GM12891 (cell line): ENCODE results near the gene ARPP21.

Experiments
- DNase-seq: peaks from one replicate; pipeline ENCODE4 v3.0.0; 2011; ENCODE audit warnings: low spot score; ENCODE audit not compliant: insufficient read length
- FAIRE-seq: peaks from 2 replicates; lab custom pipeline; 2011; peaks lifted over from hg19 to GRCh38; lab: Jason Lieb, UNC
- PAX5 ChIP-seq: IDR thresholded peaks from 2 replicates; pipeline ENCODE4 v1.6.1; 2011; ENCODE audit warnings: low read length, moderate library complexity, mild to moderate bottlenecking; ENCODE audit not compliant: insufficient read depth, severe bottlenecking
- POLR2A ChIP-seq: IDR thresholded peaks from 2 replicates; pipeline ENCODE4 v1.6.1; 2011; ENCODE audit warnings: low read depth, low read length, control low read depth
- POLR2AphosphoS5 ChIP-seq: IDR thresholded peaks from 2 replicates; pipeline ENCODE4 v1.6.1; 2011; ENCODE audit warnings: low read depth, low read length, control low read depth
- POU2F2 ChIP-seq: IDR thresholded peaks from 2 replicates; pipeline ENCODE4 v1.6.1; 2011; ENCODE audit warnings: low read depth, mild to moderate bottlenecking, control low read depth, low read length, moderate library complexity
- SPI1 ChIP-seq: IDR thresholded peaks from 2 replicates; pipeline ENCODE4 v1.6.1; 2011; ENCODE audit warnings: low read depth, low read length, control low read depth
- TAF1 ChIP-seq: IDR thresholded peaks from 2 replicates; pipeline ENCODE4 v1.6.1; 2011; ENCODE audit warnings: low read depth, low read length, control low read depth

The ARPP21 gene

DNA sequence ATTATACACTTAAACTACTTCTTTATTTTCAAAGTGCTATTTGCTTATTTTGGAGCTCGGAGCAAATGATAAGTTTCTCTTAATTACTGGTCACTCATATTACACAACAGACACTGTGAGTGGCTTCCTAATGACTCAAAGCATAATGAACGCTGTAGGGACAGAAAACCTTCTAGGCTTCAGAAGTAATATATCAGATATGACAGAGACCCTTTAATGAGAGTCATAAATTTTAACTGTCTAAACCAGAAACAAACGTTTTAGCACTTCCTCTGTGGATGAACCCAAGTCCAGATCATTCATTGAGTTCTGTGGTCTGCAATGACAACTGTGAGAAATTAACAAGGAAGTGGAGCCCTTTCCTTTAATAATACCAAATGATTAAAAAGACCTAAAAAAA is 66.6 kb downstream of the ARPP21 start:
- DNase-seq, result no peak
- no peak for FAIRE-seq
- TF ChIP-seq POLR2A (no peak), POLR2AphosphoS5 (no peak), SPI1 (no peak), PAX5 (no peak), TAF1 (no peak), POU2F2 (no peak)

DNA sequence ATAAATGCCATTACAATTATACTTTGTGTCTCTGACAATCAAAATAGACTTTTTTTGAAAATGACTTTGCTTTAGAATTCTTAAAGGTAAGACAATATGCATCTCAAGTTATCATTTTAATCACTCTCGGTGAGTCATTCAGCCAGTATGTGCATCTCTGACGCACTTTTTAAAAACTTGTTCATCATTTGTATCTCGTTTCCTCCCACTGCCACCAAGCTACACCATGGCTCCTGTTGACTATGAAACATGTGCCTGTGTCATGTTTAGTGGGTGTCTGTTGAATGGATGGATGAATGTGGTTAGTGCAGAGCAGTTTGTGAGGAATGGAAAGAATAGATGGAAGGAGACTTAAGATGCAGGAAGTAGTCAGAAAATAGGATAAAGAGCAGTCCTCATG is 68.6 kb downstream of the ARPP21 start:
- no peak for TF ChIP-seq POU2F2
- no peak for TF ChIP-seq SPI1
- TF ChIP-seq TAF1, result no peak
- no peak for TF ChIP-seq POLR2AphosphoS5
- no peak for TF ChIP-seq PAX5
- no peak for TF ChIP-seq POLR2A
- DNase-seq (no peak), FAIRE-seq (no peak)

DNA sequence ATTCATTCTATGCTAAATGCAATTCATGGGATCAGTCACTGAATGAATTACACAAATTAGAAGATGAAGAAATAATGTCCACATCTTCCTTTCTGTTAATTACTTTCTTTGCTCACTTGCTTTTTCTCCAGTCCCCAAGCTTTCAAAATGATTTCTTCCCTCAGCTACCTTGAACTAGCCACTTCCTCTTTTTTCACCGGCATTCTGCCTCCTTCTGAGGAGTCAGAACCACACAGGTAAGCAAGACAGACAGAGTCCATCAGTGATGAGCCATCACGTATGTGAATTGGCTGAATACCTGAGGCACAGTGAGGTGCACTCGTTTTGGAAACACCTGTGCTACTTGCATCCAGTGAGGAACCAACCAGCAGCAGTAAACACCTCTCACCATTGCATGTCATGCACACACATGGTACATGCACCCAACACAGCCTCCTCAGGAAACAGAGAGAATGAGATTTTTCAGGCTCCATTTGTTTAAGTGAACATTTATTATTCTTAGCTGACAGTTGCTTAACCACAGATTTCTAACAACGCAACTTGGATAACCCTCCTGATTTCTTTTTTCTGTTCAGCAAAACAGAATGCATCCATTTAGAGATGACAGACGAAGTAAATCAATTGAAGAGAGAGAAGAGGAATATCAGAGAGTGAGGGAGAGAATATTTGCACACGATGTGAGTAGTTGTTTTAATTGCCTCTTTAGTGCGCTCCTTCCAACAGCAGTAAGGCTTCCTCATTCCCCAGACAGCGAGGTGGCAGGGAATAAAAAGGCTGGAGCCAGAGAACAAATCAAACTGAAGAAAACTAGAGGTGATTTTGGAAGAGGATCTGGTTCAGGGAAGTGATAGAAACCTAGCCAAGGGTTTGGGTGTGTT is 69.3 kb downstream of the ARPP21 start:
- DNase-seq (no peak), FAIRE-seq (no peak)

DNA sequence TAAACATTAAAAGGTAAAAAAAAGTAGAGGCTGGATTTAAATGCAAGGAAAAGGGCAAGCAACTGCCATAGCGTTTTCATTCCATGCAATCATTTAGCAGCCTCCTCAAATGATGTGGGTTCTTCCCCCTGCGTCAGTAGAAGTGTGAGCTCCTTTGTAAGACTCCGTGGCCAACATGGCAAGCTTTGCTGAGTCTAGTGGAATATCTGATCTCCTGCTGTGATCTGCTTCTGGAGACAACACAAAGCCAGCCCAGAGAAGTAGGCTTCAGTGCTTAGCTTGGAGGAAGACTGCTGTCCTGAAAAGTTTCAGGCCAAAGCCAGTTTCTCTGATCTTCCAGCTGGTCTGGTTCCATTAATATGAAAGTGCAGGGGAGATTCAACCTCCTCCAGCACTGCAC is 70.4 kb downstream of the ARPP21 start:
- TF ChIP-seq POLR2A, result no peak
- no peak for TF ChIP-seq POU2F2
- no peak for TF ChIP-seq TAF1

More for the DNA sequence above, 69.3 kb downstream of the ARPP21 start:
- TF ChIP-seq POU2F2 (no peak), SPI1 (peak; percentile 91), POLR2A (no peak), PAX5 (no peak)

DNA sequence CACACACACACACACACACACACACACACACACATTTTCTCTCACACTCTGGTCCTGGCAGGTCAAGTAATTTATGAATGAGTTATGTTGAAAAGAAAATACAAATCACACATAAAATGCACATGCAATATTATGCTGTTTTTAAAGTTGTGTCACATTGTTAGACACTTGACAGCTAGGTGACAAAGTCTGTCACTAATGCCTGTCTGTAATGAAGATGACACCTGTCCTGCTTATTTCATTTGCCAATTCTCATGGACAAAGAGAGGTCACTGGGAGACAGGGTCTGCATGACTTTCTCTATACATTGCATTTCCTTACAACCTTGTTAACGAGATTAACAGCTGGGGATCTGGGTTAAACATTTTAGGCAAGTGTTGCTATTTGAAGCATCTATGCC is 71.2 kb downstream of the ARPP21 start:
- no peak for FAIRE-seq

More for the DNA sequence above, 70.4 kb downstream of the ARPP21 start:
- DNase-seq (no peak), FAIRE-seq (no peak)

DNA sequence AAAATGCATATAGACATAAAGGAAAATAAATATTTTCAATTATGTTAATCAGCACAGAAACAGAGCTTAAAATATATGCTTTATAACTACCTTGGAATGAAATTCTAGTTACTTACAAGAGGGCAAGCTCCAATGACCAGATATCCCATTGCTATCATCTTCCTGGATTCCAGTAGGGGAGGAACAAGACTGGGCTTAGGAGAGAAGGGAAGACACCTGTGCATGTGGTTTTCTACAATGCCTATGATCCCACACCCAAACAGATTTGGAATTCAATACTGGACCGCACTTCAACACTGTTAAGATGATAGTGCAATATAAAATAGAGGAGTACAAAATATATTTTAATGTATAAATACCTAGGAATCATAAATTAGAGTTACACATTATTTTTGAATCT is 79.6 kb downstream of the ARPP21 start:
- no peak for TF ChIP-seq PAX5
- no peak for TF ChIP-seq POU2F2
- no peak for TF ChIP-seq TAF1
- TF ChIP-seq POLR2AphosphoS5, result no peak
- TF ChIP-seq SPI1, result no peak
- TF ChIP-seq POLR2A, result no peak
- no peak for FAIRE-seq
- DNase-seq, result no peak

More for the DNA sequence above, 71.2 kb downstream of the ARPP21 start:
- no peak for DNase-seq
- TF ChIP-seq POLR2AphosphoS5, result no peak
- TF ChIP-seq TAF1, result no peak
- TF ChIP-seq POU2F2, result no peak
- TF ChIP-seq SPI1, result no peak
- TF ChIP-seq POLR2A, result no peak
- no peak for TF ChIP-seq PAX5

DNA sequence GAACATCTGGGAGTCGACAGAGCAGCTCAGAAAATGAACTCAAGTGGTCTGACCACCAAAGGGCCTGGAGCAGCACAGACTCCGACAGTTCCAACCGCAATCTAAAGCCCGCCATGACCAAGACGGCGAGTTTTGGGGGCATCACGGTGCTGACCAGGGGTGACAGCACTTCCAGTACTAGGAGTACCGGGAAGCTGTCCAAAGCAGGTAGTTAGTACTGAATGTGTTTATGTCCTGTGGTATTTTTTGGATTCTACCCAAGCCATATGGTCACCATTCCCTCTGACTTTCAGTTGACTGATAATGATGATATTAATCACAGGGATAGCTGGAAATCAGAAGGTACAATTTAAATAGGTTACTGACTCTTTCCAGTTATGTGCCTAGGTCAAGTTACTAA is 82.3 kb downstream of the ARPP21 start:
- DNase-seq (no peak), FAIRE-seq (no peak)
- no peak for TF ChIP-seq POLR2AphosphoS5
- TF ChIP-seq POLR2A, result no peak

DNA sequence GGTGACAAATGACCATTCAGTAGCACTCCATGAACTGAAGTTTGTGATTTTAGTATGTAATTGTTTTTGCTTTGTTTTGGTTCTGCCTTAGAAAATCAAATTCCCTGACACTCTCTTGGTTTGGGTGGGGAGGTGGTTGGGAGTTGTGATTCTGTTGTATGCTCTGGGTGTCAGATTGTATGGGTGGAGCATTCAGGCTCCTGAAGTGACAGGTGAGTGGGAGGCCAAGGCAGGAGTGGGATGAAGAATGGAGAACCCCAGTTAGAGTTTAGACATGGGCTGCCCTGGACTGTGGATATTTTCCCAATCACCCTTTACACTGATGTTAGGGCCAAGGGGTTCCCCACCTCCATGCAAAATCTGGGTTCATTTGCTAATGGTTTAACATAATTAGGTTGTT is 83.6 kb downstream of the ARPP21 start:
- FAIRE-seq, result no peak
- TF ChIP-seq POLR2AphosphoS5 (no peak), POU2F2 (no peak), PAX5 (no peak), SPI1 (no peak), POLR2A (no peak), TAF1 (no peak)

DNA sequence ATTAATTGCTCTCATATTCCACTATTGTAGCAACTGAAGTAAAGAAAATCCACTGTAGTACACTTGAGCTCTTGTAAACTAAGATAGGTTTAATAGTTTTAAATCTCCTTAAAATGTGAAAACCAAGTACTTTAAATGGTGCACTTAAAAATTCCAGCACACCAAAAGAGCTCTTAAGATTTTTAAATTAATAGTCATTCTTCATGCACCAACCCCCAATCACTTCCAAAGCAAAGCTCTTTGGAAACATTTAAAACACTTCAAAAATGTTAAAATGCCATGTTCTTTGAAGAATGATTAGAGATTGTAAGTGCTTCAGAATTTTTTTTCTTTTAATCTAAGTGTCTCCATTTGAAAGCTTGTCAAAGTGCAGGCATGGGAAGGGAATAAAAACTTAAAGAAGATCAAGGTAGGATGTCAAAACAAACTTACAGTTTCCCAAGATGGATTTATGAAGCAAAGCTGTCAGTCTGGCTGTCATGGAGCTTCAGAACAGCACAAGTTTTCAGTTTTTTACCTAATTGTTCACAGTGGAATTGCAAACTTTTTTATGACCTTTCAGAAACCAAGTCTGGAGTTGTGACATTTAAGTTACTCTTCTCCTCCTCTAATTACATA is 84.3 kb downstream of the ARPP21 start:
- FAIRE-seq (no peak), DNase-seq (no peak)
- no peak for TF ChIP-seq TAF1
- no peak for TF ChIP-seq POLR2A
- no peak for TF ChIP-seq SPI1
- TF ChIP-seq POLR2AphosphoS5, result no peak
- no peak for TF ChIP-seq PAX5
- TF ChIP-seq POU2F2, result no peak

More for the DNA sequence above, 83.6 kb downstream of the ARPP21 start:
- DNase-seq, result no peak

DNA sequence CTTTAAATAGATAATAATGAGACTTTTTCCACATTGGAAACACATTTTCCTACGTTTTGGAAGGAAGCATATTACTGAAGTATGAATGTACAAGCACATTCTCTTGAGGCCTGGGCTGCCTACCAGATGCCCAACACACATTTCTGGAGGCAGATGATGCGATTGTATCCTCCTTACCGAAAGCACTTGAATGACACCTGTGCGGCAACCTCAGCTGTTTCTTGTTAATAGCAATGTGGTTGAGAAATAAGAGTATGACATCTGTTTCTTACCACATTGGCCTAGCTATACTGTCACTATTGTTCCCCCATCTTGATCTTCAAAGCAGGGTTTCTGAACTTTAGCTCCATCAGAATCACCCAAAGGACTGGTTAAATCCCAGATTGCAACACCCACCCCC is 84.8 kb downstream of the ARPP21 start:
- no peak for FAIRE-seq
- TF ChIP-seq PAX5 (no peak), POLR2A (no peak), POU2F2 (no peak)
- no peak for DNase-seq

DNA sequence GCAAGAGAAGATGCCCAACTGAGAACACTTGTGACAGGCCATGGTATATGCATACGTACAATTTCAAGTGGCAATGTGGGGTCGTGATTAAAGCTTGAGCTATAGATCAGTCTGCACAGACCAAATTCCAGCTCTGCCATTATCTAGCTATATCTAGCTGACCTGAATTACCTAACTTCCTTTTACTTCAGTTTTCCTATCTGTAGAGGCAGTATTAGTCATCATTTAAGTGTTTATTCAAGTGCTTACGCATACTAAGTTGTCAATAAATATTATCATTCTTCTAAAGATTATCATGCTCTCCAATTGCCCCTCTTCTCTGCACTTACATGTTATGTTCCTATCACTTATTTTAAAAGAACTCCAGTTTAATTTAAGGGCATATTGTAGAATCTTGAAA is 87.9 kb downstream of the ARPP21 start:
- FAIRE-seq, result no peak
- DNase-seq, result no peak
- TF ChIP-seq POLR2AphosphoS5, result no peak
- TF ChIP-seq POLR2A, result no peak
- no peak for TF ChIP-seq TAF1
- TF ChIP-seq PAX5, result no peak
- TF ChIP-seq POU2F2, result no peak
